Activated naive CD4-positive, alpha-beta T cell treated with anti-CD3 and anti-CD28 coated beads, Interleukin-2, amount 10 ng/mL, durations not matched to agents 5 hours and 36 hours (primary cell): ENCODE results near the gene GSTO1. TPM values are rescaled to one million over a fixed set of nuclear protein-coding genes. Genes with fewer than 3 reads are reported as not detected.

Source experiments
- microRNA-seq: library from miRNA; unstranded; fragments of <30 nt; microRNA quantifications from one replicate; pipeline ENCODE4 v1.2.0, GENCODE V29; 2022; ENCODE audit warnings: borderline microRNAs expressed, borderline replicate concordance
- total RNA-seq, 2 experiments: library from RNA; stranded (reverse); gene quantifications; one replicate each; pipeline ENCODE4 v1.2.3, GENCODE V29; 2021

GSTO1 gene
- total RNA-seq: 100 to 1,000 TPM in 1 of 2 experiments, 10 to 100 TPM in 1; 97.4 to 102 TPM

GRCh38 chr10:104254493-104255310 is at the start of gene GSTO1:
Gene GSTO1, plus strand, starts transcription at chr10:104254892. Its CDS starts 37 bp downstream, at chr10:104254929.

GRCh38 chr10:104231784-104232612 is 22.7 kb upstream of the GSTO1 start, which contains the start of gene CFAP43:
Gene CFAP43, minus strand, starts transcription at chr10:104232364. Its CDS starts 118 bp downstream, at chr10:104232246.

GRCh38 chr10:104268713-104269645 is 14.3 kb downstream of the GSTO1 start, which contains the start of gene GSTO2:
Gene GSTO2, plus strand, starts transcription at chr10:104269184. Its CDS starts 5,732 bp downstream, at chr10:104274916.

Small RNA genes within 50 kb of the gene (microRNA-seq; reads per million reads assigned to microRNA genes)
- gene MIR4482 (not detected), gene MIR609 (not detected)

Other genes starting within 250 kb of the GSTO1 start
- gene COL17A1, start 169.0 kb upstream of the GSTO1 start, total RNA-seq: not detected
- 10 to 100 TPM; 11.4 to 12.9 TPM for gene SFR1, start 132.7 kb upstream of the GSTO1 start, total RNA-seq
- gene CFAP43, start 22.5 kb upstream of the GSTO1 start, total RNA-seq: not detected
- gene GSTO2, start 14.3 kb downstream of the GSTO1 start, total RNA-seq: under 1 TPM; 0.72 to 0.86 TPM
- 10 to 100 TPM; 23.5 to 24.1 TPM for gene ITPRIP, start 83.6 kb downstream of the GSTO1 start, total RNA-seq
- under 1 TPM; 0.13 to 0.26 TPM for gene CFAP58, start 98.9 kb downstream of the GSTO1 start, total RNA-seq